Measurements from ENCODE around the gene HDDC3.

Gene HDDC3

GRCh38 chr15:90915216-90915807 lies 17.0 kb downstream of the HDDC3 start:
- DNase-seq (ENCODE audit: low read depth in 2 of 2), result no peak
- H3K4me3 ChIP-seq (replicated peaks in 1 of 2; ENCODE audit: low read depth in 2 of 2, low read length in 2 of 2), result no peak overlapping the region
- TF ChIP-seq CTCF (IDR thresholded peaks at IDR 0.05; ENCODE audit: low read depth, low read length), result no peak

- DNase-seq (ENCODE audit: low read depth in 2 of 2), result no peak
- no peak for TF ChIP-seq CTCF (IDR thresholded peaks at IDR 0.05; ENCODE audit: low read depth, low read length)
- H3K4me3 ChIP-seq (replicated peaks in 1 of 2; ENCODE audit: low read depth in 2 of 2, low read length in 2 of 2), result no peak overlapping the region
Observed at GRCh38 chr15:90914305-90915080, 17.9 kb downstream of the HDDC3 start.

DNA sequence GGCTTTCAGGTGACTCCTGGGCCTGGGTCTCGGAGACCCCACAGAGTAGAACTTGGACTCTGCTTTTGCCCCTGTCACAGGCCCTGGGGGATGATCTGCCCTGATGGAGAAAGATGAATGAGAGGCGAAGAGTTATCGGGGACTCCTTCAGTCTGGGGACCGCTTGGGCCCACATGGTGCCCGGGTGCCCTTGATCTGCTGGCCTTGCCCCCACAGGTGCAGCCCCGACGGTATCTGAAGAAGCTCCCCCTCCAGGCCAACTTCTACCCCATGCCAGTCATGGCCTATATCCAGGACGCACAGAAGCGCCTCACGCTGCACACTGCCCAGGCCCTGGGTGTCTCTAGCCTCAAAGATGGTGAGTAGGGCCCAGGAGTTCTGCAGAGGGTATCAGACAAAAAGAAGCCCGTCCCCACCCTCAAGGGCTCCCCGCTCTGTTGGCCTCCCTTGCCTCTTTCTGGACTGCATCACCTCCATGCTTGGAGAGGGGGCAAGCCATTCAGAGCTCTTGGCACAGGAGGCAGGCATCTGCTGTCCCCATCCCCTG lies 18.9 kb downstream of the HDDC3 start:
- H3K4me3 ChIP-seq (replicated peaks in 1 of 2; ENCODE audit: low read depth in 2 of 2, low read length in 2 of 2), result no peak overlapping the region
- TF ChIP-seq CTCF (IDR thresholded peaks at IDR 0.05; ENCODE audit: low read depth, low read length), result no peak
- no peak for DNase-seq (ENCODE audit: low read depth in 2 of 2)

DNA sequence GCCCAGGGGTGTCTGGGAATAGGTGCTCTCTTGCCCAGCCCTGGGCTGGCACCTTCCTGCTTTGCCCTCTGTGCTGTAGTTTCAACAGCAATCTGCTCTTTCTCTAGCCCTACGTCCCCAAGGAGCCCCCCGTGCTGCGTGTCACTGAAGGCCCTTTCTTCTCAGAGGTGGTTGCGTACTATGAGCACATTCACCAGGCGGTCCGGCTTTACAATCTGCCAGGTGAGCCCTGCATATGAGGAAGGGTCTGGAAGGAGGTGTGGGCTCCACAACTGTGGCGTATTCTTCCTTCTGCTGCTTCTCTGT lies 19.6 kb downstream of the HDDC3 start:
- no peak overlapping the region for H3K4me3 ChIP-seq (replicated peaks in 1 of 2; ENCODE audit: low read depth in 2 of 2, low read length in 2 of 2)
- DNase-seq (ENCODE audit: low read depth in 2 of 2), result no peak
- TF ChIP-seq CTCF (IDR thresholded peaks at IDR 0.05; ENCODE audit: low read depth, low read length), result no peak

DNA sequence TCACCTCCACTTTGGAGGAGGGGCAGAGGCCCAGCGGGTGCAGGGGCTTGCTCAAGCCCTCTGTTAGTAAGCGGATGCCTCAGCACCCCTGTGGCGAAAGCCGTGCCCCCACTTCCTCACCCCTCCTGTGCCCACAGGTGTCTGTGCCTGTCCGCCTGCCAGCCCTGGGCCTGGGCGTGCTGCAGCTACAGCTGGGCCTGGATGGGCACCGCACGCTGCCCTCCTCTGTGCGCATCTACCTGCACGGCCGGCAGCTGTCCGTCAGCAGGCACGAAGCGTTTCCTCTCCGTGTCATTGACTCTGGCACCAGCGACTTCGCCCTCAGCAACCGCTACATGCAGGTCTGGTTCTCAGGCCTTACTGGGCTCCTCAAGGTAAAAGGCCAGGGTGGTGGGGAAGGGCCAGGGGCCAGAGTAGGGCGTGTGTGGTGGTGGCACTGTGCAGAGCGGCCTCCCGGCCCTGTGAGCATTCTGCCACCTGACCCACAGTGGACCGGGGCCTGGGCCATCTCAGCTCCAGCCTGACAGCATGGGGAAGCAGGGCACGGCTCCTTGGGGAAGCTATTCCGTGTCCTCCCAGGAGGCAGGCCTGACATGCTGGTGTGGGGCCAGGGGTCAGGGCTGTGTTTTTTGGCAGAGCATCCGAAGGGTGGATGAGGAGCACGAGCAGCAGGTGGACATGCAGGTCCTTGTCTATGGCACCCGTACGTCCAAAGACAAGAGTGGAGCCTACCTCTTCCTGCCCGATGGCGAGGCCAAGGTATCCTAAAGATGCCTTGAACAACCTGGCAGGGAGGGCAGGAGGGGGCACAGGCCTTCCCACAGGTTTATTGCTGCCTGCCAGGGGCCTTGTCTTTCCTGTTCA lies 20.2 kb downstream of the HDDC3 start:
- TF ChIP-seq CTCF (IDR thresholded peaks at IDR 0.05; ENCODE audit: low read depth, low read length), result no peak
- no peak for DNase-seq (ENCODE audit: low read depth in 2 of 2)
- H3K4me3 ChIP-seq (replicated peaks in 1 of 2; ENCODE audit: low read depth in 2 of 2, low read length in 2 of 2), result no peak overlapping the region

GRCh38 chr15:90911302-90911623 lies 21.1 kb downstream of the HDDC3 start:
- no peak overlapping the region for H3K4me3 ChIP-seq (replicated peaks in 1 of 2; ENCODE audit: low read depth in 2 of 2, low read length in 2 of 2)
- DNase-seq (ENCODE audit: low read depth in 2 of 2), result no peak
- TF ChIP-seq CTCF (IDR thresholded peaks at IDR 0.05; ENCODE audit: low read depth, low read length), result no peak
